ENCODE data around the gene ZNF146.
A peak's percentile ranks its signal among the peaks of the same experiment; 100 is the strongest.
"Not testable (repeated sequence)": the region's sequence is repeated elsewhere in the genome, so short reads cannot be mapped to it uniquely, and the experiment has no call there.

The ZNF146 gene

DNA sequence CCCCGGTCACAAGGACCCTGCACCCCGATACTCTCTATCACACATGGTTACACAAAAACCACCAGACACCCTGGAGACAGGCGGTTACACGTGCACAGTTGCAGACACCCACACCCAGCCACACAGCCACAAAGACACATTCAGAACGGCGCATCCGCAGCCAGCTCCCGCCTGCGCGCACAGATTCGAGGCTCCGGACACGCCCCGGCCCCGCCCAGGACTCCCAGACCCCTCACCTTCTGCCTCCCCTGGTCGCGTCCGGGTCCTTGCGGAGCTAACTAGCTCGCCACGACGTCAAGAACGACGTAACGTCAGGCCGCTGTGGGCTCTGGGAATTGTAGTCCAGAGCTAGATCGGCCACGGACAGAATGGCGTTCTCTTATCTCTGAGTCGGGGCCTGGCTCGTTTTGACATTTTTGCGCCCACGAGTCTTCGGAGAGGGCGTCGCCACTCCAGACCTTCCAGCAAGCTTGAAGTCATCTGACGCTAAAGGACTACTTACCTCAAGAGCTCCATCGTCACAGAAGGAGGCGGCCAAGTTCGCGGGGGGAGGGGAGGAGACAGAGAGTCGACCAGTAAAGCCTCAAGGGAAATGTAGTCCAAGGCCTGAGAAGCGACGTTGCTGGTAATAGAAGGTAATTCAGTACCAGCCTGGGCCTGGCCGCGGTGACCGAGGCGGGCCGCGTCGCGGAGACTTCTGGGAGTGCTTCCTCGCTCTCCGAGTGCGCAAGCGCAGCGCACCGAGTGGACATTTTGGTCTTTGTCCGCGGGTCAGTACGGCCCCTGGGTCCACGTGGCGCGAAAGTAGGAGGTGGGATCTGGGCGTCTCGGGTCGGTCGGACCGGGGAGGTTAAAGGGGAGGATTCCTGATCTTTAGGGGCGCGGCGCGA is at the start of gene ZNF146, which contains the start of gene ZNF565:
Gene ZNF146 (plus strand): TSS at position 721 of the 890 bp plus-strand sequence. CDS start 21,335 bp downstream, outside the sequence.
Gene ZNF565 (minus strand): TSS at position 280 of the 890 bp plus-strand sequence. CDS start 12,680 bp downstream, outside the sequence.
- peak; percentile 85 to 100 (median 99) for DNase-seq

DNA sequence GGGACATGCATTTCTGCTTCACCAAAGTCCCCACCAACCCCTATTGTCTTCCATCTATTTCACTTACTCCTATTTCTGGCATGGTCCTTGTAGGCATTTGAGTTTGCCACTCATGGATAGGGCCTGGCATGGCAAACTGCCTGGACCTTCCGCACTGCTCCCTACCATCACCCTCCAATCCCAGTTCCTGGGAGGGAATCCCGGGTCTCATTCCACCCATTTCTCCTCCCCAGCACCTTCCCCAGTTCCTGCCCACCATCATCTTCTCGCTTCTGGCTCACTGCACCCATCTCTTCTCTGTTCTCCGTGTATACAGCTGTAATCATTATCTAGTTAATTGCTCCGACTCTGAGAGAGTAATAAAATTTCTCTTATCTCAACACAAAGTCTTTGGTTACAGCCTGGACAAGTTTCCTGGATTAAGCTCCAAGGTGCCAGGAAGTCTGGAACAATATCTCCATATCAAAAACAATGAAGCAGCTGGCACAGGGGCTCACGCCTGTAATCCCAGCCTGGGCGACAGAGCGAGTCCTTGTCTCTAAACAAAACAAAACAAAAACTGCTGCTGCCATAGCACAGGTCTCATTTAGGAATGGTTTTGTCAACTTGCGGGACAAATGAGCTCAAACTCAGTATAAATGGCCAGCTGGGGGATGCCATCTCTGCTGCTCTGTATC is 45.7 kb upstream of the ZNF146 start:
- no peak for DNase-seq

DNA sequence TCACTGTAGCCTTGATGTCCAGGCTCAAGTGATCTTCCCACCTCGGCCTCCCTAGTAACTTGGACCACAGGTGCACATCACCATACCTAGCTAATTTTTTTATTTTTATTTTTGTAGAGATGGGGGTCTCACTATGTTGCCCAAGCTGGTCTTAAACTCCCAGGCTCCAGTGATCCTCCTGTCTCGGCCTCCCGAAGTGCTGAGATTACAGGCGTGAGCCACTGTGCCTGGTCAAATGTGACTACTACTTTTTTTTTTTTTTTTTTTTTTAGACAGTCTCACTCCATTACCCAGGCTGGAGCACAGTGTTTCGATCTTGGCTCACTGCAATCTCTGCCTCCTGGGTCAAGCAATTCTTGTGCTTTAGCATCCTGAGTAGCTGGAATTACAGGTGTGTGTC is 42.1 kb upstream of the ZNF146 start:
- no peak for DNase-seq

DNA sequence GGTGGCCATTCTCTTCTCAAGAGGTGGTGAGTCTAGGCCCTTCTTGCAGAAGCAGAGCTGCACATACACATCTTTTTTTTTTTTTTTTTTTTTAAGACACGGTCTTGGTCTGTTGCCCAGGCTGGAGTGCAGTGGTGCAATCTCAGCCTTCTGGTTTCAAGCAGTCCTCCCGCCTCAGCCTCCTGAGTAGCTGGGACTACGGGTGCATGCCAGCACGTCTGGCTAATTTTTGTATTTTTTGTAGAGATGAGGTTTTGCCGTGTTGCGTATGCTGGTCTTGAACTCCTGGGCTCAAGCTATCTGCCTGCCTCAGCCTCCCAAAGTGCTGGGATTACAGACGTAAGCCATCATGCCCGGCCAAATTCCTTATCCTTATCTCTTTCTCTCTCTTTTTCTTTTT is 41.1 kb upstream of the ZNF146 start:
- not testable (repeated sequence) for DNase-seq

DNA sequence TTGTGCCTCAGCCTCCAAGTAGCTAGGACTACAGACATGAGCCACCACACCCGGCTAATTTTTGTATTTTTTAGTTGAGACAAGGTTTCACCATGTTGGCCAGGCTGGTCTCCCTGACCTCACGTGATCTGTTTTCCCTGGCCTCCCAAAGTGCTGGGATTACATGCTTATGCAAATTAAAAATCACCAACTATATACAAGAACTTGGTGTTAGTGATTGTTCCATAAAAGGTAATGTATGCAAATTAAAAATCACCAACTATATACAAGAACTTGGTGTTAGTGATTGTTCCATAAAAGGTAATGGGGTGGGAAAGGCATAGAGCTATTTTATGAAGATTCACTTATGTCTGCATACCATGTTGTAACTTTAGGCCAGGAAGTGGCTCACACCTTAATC is 35.8 kb upstream of the ZNF146 start:
- not testable (repeated sequence) for DNase-seq

DNA sequence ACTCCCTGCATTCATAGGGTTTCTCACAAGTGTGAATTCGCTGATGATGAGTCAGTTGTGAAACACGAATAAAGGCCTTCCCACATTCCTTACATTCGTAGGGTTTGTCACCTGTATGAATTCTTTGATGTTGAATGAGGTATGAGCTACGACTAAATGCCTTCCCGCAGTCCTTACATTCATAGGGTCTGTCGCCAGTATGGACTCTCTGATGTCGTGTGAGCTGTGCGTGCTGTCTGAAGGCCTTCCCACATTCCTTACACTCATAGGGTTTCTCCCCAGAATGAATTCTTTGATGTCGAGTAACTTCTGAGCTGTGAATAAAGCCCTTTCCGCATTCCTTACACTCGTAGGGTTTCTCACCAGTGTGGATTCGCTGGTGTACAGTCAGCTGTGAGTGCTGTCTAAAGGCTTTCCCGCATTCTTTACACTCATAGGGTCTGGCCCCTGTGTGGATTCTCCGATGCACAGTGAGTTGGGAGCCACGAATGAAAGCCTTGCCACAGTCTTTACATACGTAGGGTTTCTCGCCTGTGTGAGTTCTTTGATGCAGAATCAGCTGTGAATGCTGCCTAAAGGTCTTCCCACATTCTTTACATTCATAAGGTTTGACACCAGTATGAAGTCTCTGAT is 32.2 kb upstream of the ZNF146 start:
- DNase-seq = no peak

DNA sequence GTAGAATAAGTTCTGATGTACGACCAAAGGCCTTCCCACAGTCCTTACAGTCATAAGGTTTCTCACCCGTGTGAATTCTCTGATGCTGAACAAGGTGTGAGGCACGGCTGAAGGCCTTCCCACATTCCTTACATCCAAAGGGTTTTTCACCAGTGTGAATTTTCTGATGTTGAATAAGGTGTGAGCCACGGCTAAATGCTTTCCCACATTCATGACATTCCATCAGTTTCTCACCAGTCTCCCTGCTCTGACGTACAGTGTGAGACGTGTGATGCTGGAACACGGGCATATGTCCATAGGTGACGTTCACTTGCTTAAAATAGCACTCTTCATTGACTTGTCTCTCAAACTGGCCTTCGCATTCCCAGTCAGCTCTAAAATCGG is 31.7 kb upstream of the ZNF146 start:
- DNase-seq = no peak

DNA sequence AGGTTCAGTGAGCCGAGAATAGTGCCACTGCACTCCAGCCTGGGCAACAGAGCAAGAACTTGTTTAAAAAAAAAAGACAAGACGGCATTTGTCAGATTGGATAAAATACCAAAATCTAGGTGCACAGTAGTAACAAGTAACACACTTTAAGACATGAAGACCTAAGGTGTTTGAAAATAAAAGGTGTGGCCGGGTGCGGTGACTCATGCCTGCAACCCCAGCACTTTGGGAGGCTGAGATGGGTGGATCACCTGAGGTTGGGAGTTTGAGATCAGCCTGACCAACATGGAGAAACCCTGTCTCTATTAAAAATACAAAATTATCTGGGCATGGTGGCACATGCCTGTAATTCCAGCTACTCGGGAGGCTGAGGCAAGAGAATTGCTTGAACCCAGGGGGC is 28.2 kb upstream of the ZNF146 start:
- not testable (repeated sequence) for DNase-seq

DNA sequence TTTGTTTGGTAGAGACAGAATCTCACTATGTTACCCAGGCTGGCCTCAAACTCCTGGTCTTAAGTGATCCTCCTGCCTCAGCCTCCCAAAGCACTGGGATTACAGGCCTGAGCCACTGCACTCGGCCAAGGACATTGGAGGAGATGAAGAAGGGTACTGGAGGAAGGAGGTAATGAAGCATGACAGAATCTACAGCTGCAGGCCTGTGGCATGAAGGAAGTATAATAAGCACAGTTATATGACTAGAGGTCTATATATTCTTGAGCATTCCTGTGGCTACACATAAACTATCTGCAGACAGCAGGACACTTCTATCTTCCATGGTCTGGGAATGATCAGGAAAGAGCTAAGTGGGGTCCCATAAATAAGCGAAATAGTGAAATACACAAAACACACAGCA is 18.7 kb upstream of the ZNF146 start:
- no peak for DNase-seq

DNA sequence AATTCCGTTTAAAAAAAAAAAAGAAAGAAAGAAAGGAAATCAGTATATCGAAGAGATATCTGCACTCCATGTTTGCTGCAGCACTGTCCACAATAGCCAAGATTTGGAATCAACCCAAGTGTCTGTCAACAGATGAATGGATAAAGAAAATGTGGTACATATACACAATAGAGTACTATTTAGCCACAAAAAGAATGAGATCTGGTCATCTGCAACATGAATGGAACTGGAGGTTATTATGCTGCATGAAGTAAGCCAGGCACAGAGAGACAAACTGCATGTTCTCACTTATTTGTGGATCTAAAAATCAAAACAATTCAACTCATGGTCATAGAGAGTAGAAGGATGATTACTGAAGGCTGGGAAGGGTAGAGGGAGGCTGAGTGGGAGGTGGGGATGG is 16.8 kb upstream of the ZNF146 start:
- peak in 7 of 14 donors; percentile 3 to 41 (median 14) for DNase-seq

DNA sequence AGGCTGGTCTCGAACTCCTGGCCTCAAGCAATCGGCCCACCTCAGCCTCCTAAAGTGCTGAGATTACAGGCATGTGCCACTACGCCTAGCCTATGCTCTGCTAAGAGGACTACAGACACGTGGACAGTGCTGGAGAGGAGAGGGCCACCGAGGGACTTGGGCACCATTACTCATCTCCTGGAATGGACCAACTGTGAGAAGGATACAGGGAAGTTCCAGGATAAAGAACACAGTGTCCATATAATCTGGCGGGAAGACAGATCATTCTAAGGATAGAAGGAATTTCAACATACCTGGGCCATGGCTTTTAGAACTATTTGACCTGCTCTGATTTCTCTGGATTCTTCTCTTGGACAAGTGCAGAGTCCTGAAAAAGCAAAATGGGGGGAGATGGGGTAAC is 13.2 kb upstream of the ZNF146 start:
- DNase-seq = no peak

DNA sequence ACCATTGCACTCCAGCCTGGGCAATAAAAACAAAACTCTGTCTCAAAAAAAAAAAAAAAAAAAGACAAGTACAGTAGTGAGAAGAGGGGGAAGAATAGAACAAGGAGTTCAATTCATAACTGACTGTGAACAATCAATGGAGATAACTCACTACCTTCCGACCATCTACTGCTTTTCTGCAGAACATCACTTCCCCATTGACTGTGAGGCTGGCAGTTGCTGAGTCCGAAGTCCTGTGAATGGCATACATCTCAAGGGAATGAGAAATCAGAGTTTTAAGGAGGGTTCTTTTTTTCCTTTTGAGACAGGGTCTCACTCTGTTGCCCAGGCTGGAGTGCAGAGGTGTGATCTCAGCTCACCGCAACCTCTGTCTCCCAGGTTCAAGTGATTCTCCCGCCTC is 11.6 kb upstream of the ZNF146 start:
- DNase-seq = no peak

DNA sequence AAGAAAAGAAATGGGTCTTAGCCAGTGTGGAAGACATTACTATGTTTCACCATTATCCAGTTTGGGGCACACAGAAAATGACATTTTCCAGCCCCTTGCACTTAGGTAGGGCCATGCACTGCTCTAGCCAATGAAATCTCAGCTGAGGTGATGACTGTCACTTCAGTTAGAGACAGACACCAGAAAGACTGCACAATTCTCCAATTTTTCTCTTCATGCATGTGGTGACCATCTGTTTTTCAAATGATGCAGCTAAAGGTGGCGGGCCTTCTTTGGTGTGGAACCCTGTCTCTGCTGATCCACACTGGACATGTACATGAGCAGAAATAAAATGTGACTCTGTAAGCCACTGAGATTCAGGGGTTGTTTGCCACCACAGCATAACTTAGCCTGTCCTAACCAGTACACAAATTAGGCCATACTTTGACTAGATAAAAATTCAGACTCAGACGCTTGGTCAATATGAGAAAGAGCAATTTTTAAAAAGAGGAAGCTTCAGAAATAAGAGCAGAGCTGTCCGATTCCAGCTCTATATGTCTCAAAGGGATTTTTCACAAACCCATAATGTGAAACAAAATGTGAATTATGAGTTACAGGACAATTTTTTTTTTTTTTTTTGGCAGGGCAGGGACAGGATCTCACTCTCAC is 7.2 kb upstream of the ZNF146 start:
- peak in 1 of 14 donors; percentile 5 for DNase-seq

DNA sequence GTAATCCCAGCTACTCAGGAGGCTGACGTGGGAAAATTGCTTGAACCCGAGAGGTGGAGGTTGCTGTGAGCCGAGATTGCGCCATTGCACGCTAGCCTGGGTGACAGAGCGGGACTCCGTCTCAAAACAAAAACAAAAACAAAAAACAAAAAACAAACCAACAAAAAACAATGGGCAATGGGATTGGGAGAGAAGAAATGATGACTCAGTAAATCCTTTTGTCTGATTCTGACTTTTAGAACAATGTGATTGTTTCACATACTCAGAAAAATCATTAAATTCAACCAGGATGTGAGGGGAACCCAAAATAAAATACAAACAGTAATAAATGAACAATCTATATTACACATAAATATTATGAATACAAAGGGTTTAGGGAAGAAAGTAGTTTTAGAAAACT is 5.5 kb upstream of the ZNF146 start:
- DNase-seq = no peak

DNA sequence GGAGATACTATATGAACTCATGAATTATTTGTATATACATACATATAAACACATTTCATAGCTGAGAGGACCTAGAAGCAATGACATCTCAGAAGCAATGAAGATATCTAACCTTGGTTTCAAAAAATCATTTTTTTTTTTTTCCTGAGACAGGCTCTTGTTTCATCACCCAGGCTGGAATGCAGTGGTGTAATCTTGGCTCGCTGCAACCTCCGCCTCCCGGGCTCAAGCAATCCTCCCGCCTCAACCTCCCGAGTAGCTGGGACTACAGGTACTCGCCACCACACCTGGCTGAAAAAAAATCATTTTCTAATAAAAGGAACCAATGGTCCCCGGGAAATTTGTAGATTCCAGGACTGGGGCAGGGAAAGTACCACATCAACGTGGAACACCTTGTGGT is 4.4 kb upstream of the ZNF146 start:
- no peak for DNase-seq

DNA sequence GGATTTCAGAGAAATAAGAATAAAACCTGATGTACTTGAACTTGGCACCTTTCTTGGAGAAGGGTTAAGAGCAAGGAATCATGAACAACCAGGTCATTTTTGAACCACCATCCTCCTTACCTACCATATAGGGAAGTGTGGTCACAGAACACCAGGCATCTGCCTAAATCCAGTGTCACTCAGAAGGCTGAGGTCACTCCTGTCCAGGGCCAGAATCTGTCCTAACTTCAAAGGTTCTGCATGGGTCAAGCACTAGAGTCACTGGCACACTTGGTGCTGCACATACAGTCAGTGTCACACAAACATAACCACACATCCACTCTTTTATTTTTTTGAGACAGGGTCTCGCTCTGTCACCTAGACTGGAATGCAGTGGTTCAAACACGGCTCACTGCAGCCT is 2.0 kb upstream of the ZNF146 start:
- DNase-seq = no peak

DNA sequence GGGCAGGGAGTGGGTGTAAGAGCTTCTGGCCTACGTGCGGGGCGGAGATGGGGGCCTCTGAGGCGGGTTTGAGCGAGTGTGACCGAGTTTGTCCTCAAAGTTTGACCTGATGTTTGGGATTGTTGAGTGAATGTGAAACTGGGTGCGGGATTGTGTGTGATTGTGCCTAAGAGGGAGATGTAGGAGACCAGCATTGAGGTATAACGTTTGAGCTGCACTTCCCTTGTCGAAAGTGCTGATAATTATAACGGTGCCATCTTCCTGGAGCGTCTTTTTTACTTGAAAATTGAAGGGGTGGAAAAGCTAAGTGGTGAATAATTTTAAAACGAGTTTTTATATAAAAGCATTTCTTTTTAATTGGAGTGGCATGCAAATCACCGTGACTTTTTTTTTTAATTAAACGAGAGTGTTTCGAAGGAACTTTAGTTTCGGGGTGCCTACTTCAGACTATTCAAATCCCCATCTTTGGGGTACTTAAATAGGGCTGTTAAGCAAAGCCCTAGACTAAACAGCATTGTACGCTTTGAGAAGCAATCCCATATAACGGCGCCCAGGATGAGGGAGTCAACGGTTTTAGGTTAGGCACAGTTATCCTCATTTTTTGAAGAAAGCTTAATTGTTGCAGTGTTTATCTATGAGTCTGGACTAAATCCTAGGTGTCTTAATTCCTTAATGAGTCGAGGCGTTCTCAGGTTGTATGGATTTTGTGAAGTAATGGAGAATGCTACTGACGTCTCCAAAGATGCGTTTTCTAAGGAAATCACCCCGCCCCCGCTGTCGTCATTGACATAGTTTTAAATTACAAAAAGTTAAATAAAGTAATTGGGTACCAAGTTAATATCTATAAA is 594 bp downstream of the ZNF146 start:
- DNase-seq = no peak

DNA sequence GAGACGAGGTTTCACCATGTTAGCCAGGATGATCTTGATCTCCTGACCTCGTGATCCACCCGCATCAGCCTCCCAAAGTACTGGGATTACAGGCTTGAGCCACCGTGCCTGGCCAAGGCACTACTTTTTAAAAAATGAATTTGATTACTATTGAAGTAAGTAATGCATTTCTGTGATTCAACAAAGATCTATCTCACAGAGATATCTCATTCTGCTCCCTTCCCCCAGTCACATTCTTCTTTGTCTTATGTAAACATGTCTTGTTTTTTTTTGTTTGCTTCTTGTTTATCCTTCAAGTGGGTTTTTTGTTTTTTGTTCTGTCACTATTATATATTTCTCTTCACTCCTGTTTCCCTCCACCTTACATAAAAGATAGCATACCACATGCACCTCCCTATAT is 6.6 kb downstream of the ZNF146 start:
- no peak for DNase-seq

DNA sequence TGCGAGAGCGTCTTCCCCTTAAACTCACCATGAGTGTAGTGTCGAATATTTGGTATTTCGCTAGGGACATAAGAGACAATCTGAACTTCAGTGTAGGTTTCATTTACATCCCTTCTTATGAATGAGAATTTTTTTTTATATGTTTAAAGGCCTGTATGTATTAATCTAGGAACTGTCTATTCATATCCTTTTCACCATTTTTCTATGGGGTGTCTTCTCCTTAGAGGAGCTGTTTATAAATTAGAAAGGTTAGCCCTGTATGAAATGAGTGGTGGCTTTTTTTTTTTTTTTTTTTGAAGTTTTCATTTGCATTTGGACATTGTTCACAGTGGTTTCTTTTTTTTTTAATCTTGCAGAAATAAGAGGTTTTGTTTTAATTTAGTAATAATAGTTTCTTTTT is 7.6 kb downstream of the ZNF146 start:
- DNase-seq = no peak

DNA sequence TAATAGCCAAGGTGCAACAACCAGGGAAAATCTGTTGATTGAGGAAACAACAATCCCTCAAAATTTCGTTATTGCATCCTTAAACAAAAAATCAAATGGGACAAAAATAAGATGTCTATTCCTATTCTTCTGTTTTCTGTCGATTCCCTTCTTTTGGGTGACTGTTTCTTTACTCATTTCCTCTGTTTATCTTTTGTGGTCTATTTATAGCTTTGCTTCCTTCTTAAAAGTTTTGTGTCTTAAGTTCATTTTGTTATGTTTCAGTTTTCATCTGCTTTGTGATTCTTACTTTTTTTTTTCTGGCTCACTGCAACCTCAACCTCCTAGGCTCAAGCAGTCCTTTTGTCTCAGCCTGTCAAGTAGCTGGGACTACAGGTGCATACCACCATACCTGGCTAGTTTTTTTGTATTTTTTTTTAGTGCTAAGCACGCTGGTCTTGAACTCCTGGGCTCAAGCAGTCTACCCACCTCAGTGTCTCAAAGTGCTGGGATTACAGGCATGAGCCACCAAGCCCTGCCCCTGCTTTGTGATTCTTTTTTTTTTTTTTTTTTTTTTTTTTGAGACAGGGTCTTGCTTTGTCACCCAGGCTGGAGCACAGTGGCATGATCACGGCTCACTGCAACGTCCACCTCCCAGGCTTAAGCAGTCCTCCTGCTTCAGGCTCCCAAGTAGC is 10.4 kb downstream of the ZNF146 start:
- no peak for DNase-seq

DNA sequence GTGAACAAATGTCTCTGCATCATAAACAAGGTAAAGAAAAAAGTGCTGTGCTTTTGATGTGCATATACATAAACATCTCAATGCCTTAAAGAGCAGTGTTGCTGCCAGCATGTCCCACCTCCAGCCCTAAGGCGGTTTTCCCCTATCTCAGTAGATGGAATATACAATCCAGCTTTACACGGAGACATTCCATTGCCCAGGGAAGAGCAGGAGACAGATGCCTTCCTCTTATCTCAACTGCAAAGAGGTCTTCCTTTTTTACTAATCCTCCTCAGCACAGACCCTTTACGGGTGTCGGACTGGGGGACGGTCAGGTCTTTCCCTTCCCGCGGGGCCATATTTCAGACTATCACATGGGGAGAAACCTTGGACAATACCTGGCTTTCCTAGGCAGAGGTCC is 18.7 kb downstream of the ZNF146 start:
- not testable (repeated sequence) for DNase-seq
